Measurements from ENCODE around the gene KLHL17. TPM values are rescaled to one million over a fixed set of nuclear protein-coding genes. Genes with fewer than 3 reads are reported as not detected.

Gene KLHL17
- total RNA-seq, 4 donors from 2014 or later: 3.7 to 10.8 (median 6.2) TPM

DNA sequence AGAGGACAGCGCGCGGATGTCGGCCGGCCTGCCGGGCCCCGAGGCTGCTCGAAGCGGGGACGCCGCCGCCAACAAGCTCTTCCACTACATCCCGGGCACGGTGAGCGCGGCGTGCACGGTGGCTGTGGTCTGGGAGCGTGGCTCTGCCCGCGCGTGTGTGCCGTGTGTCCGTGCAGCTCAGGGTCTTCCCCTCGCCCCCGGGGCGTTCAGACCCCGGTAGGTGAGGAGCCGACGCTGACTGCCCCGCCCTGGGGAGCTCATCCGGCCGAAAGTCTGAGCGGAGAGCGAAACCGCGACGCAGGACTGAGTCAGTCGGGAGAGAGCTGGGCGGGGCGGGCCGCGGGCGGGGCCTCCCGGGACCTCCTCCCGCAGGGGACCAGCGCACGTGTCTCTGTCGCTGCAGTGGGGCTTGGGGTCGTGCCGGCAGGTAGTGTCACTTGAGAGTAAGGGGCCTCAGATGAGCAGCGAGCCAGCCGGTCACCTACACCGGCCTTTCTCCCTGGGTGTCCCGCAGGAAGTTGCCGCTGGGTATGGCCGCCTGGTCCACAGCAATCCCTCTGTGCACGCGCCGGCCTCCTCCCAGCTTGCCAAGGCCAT, 6.4 kb downstream of the KLHL17 start:
- no peak for DNase-seq (ENCODE audit: extremely low spot score)
- Histone ChIP-seq H3K27me3 (peaks cover 0 to 48% (median 17%) of the 10 kb centered on the region in 4 donors), H3K9me3 (no peaks in the 10 kb centered on the region), H3K27ac (replicated peaks in 1 of 4) (peak overlapping the region; percentile 39 to 66 (median 60)), H3K36me3 (peaks cover 0 to 29% (median 21%) of the 10 kb centered on the region in 4 donors), H3K4me1 (peaks cover 14 to 26% (median 19%) of the 10 kb centered on the region in 4 donors), H3K4me3 (peak overlapping the region; percentile 56 to 67 (median 64))
- WGBS: no CpG with 5 or more reads among the region's 60 CpGs
- intact Hi-C loops (cut with DNase I): no loop called here
- TF ChIP-seq POLR2AphosphoS5 (IDR thresholded peaks at IDR 0.05) (peak; percentile 35 to 57), POLR2A (IDR thresholded peaks at IDR 0.05; ENCODE audit: low read depth) (no peak)

DNA sequence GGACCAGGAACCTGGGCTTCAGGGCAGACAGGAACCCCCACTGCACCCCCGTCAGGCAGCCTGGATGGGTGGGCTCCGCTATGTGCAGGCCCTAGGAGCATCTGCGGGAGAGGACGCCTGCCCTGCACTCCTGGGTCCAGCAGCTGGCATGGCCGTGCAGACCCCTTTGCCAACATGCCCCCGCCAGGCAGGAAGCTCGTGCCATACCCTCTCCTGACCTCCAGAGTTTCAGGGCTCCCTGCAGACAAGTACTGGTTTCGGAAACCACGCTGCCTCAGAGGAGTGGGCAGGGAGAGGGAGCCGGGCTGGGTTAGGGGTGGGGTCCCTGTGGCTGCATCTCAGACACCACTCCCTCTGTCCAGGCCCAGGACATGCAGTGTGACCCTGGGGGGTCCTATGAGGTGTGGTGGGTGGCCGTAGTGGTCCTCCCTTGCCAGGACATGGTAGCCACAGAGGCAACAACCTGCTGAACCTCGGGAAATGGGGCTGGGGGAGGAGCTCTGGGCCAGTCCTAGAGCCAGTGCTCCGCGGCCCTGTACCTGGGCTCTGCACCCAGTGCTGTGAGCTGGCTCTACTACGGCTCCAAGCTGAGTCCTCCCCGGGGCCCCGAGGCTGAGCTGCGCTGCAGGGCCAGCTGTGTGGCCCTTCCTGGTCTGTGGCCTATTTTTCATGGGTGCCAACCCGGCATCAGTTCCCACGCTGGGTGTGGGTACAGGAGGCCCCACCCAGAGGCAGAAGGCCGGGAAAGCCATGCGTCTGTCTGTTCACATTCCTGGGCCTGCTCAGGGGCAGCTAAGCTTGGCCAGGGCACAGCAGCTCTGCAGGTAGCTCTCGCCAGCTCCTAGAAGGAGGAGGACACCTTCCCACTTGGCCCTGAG, 7.3 kb downstream of the KLHL17 start:
- Histone ChIP-seq H3K4me1 (peaks cover 14 to 20% (median 19%) of the 10 kb centered on the region in 4 donors), H3K36me3 (peaks cover 0 to 23% (median 13%) of the 10 kb centered on the region in 4 donors), H3K27ac (replicated peaks in 1 of 4) (no peak overlapping the region), H3K9me3 (no peaks in the 10 kb centered on the region), H3K27me3 (peaks cover 0 to 57% (median 24%) of the 10 kb centered on the region in 4 donors), H3K4me3 (peak overlapping the region in 3 of 4 donors; percentile 56 to 67 (median 62))
- intact Hi-C loops (cut with DNase I): no loop called here
- WGBS: 69% methylated on average over 12 of the region's 23 CpGs
- DNase-seq (ENCODE audit: extremely low spot score): no peak
- TF ChIP-seq POLR2AphosphoS5 (IDR thresholded peaks at IDR 0.05) (no peak), POLR2A (IDR thresholded peaks at IDR 0.05; ENCODE audit: low read depth) (no peak), EP300 (IDR thresholded peaks at IDR 0.05) (no peak), CTCF (IDR thresholded peaks at IDR 0.05) (no peak)

DNA sequence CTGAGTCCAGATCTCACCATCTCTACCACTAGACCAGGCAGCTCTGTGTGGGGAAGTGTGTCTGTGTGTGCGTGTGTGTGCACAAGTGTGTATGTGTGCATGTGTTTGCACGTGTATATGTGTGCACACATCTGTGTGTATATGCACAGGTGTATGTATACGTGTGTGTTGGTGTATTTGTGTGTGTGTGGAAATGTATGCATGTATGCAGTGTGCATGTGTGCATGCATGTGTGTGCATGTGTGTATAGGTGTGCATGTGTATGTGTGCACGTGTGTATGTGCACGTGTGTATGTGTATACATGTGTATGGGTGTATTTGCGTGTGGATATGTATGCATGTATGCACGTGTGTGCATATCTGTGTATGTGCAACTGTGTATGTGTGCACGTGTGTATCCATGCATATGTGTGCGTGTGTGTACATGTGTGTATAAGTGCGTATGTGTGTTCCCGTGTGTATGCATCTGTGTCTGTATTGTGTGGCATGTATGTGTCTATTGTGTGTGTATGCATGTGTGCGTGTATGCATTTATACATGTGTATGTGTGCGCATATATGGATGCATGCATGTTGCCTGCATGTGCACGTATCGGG, 9.0 kb downstream of the KLHL17 start:
- DNase-seq (ENCODE audit: extremely low spot score): no peak
- TF ChIP-seq CTCF (IDR thresholded peaks at IDR 0.05): no peak
- no peak for TF ChIP-seq POLR2AphosphoS5 (IDR thresholded peaks at IDR 0.05)
- no peak for TF ChIP-seq EP300 (IDR thresholded peaks at IDR 0.05)
- no peak for TF ChIP-seq POLR2A (IDR thresholded peaks at IDR 0.05; ENCODE audit: low read depth)
- H3K4me1 ChIP-seq: peaks cover 14 to 20% (median 19%) of the 10 kb centered on the region in 4 donors
- intact Hi-C loops (cut with DNase I): no loop called here
- no peak overlapping the region for H3K27ac ChIP-seq (replicated peaks in 1 of 4)
- WGBS: 79% methylated on average over 15 of the region's 15 CpGs
- H3K27me3 ChIP-seq: peaks cover 0 to 74% (median 30%) of the 10 kb centered on the region in 4 donors
- no peak overlapping the region for H3K4me3 ChIP-seq
- no peaks in the 10 kb centered on the region for H3K9me3 ChIP-seq
- peaks cover 0 to 8% (median 0%) of the 10 kb centered on the region in 4 donors for H3K36me3 ChIP-seq

DNA sequence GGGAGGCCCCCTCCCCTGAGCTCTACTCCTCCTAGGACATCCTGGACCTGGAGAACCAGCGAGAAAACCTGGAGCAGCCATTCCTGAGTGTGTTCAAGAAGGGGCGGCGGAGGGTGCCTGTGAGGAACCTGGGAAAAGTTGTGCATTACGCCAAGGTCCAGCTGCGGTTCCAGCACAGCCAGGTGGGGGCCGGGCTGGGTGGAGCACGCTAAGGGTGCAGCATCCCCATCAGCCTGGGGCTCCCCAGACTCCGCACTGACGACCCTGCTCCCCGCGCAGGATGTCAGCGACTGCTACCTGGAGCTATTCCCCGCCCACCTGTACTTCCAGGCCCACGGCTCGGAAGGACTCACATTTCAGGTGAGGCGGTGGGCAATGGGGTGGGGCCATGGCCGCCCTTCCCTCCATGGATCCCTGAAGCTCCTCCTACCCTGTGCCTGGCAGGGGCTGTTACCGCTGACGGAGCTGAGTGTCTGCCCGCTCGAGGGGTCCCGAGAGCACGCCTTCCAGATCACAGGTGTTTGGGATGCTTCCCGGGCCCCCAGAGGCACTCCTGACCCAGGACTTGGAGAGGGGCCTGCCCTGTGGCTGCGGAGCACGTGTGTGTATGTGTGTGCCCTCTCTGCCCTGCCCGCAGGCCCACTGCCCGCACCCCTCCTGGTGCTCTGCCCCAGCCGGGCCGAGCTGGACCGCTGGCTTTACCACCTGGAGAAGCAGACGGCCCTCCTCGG, 10.0 kb downstream of the KLHL17 start:
- no peak overlapping the region for H3K27ac ChIP-seq (replicated peaks in 1 of 4)
- no peak for DNase-seq (ENCODE audit: extremely low spot score)
- WGBS: 13% methylated on average over 7 of the region's 33 CpGs
- no peak for TF ChIP-seq EP300 (IDR thresholded peaks at IDR 0.05)
- no peak for TF ChIP-seq CTCF (IDR thresholded peaks at IDR 0.05)
- no peak for TF ChIP-seq POLR2AphosphoS5 (IDR thresholded peaks at IDR 0.05)
- no peak for TF ChIP-seq POLR2A (IDR thresholded peaks at IDR 0.05; ENCODE audit: low read depth)
- peaks cover 0 to 84% (median 32%) of the 10 kb centered on the region in 4 donors for H3K27me3 ChIP-seq
- H3K9me3 ChIP-seq: no peaks in the 10 kb centered on the region
- no peak overlapping the region for H3K4me3 ChIP-seq
- intact Hi-C loops (cut with DNase I): no loop called here
- peaks cover 14 to 22% (median 20%) of the 10 kb centered on the region in 4 donors for H3K4me1 ChIP-seq
- peaks cover 0 to 2% (median 0%) of the 10 kb centered on the region in 4 donors for H3K36me3 ChIP-seq
